Measurements from ENCODE around the gene NDUFB8. TPM values are rescaled to one million over a fixed set of nuclear protein-coding genes. Genes with fewer than 3 reads are reported as not detected.

The NDUFB8 gene
- total and polyA plus RNA-seq, 2 of the 4 experiments (the other 2 are of a cell fraction): 99.1 to 265 TPM

- BruUV-seq (replicated peaks): no TSS peak
- 100% methylated on average over 4 of the region's 4 CpGs; no CpG with 5 or more reads in 1 of the 2 experiments for WGBS, 2 experiments (ENCODE audit: extremely low coverage in 2 of 2, insufficient read length in 1 of 2)
- CTCF ChIA-PET: interaction anchor here (2.7 kb wide), 1 partner anchor 16 kb away, joined by 15 read pairs; no protein-coding TSS in a partner anchor
- Histone ChIP-seq H3K36me3 (ENCODE audit: control insufficient read depth, insufficient read depth, low read length) (peaks cover 17% of the 10 kb centered on the region), H2AK9ac (replicated peaks; ENCODE audit: low read depth, low read length, poor library complexity) (no peak overlapping the region), H2BK120ac (ENCODE audit: low read depth, low read length) (no peak overlapping the region), H3K23ac (ENCODE audit: low read depth, low read length) (no peak overlapping the region), H3K4ac (ENCODE audit: low read depth, low read length) (no peak overlapping the region), H2BK20ac (ENCODE audit: low read depth, low read length) (no peak overlapping the region), H3K9ac (ENCODE audit: low read depth, low read length) (no peak overlapping the region), H3K18ac (ENCODE audit: low read depth, low read length) (no peak overlapping the region), H2AFZ (replicated peaks; ENCODE audit: low read length, poor library complexity) (no peak overlapping the region), H3K4me1 (ENCODE audit: control insufficient read depth, insufficient read depth, low read length) (peaks cover 1% of the 10 kb centered on the region; the same call in 1 of the 2 replicates), H3K27me3 (ENCODE audit: control insufficient read depth, insufficient read depth, low read length) (no peaks in the 10 kb centered on the region), H3K4me2 (ENCODE audit: low read depth, low read length) (no peak overlapping the region), H4K5ac (ENCODE audit: low read depth, low read length) (no peak overlapping the region), H3K4me3 (ENCODE audit: insufficient read depth, low read depth, low read length) (no peak overlapping the region), H4K91ac (ENCODE audit: insufficient read depth, low read depth, low read length) (no peak overlapping the region), H2AK5ac (ENCODE audit: low read depth, low read length) (no peak overlapping the region), H2BK15ac (ENCODE audit: low read depth, low read length) (no peak overlapping the region), H3K9me3 (ENCODE audit: control insufficient read depth, insufficient read depth, low read length) (no peaks in the 10 kb centered on the region), H3K27ac (ENCODE audit: insufficient read depth, low read length) (no peak overlapping the region), H2BK5ac (ENCODE audit: low read depth, low read length, poor library complexity, severe bottlenecking) (no peak overlapping the region), H4K20me1 (ENCODE audit: insufficient read depth, low read length) (no peaks in the 10 kb centered on the region), H3K9me1 (ENCODE audit: insufficient read depth, low read length) (0 out of 2 replicates have a peak, but pooled peaks cover 2% of the 10 kb centered on the region), H4K8ac (ENCODE audit: low read depth in 2 of 2, low read length in 2 of 2) (no peak overlapping the region), H3K79me1 (ENCODE audit: low read depth in 1 of 2, low read length in 2 of 2) (no peaks in the 10 kb centered on the region), H3K14ac (replicated peaks; ENCODE audit: low read depth, low read length) (no peak overlapping the region), H3K56ac (ENCODE audit: extremely low read depth, insufficient read depth, low read length) (no peak overlapping the region)
- TF ChIP-seq SMC3 (IDR thresholded peaks at IDR 0.05; ENCODE audit: low read depth, low read length) (no peak), ELK1 (IDR thresholded peaks at IDR 0.05; ENCODE audit: borderline replicate concordance, low read depth, low read length) (no peak), USF2 (IDR thresholded peaks at IDR 0.05; ENCODE audit: low read depth, low read length) (no peak), RAD21 (IDR thresholded peaks at IDR 0.05; ENCODE audit: low read length) (no peak), POLR2A (IDR thresholded peaks at IDR 0.05; ENCODE audit: low read depth, low read length) (no peak), CEBPB (IDR thresholded peaks at IDR 0.05; ENCODE audit: low read depth, low read length) (no peak), BHLHE40 (IDR thresholded peaks at IDR 0.05; ENCODE audit: low read depth, low read length) (no peak), CHD1 (IDR thresholded peaks at IDR 0.05; ENCODE audit: low read depth, low read length) (no peak), RCOR1 (IDR thresholded peaks at IDR 0.05; ENCODE audit: insufficient replicate concordance, low read length) (no peak), FOS (IDR thresholded peaks at IDR 0.05; ENCODE audit: low read depth, low read length) (no peak), RFX5 (IDR thresholded peaks at IDR 0.05; ENCODE audit: low read depth, low read length) (no peak), CTCF (conservative IDR thresholded peaks at IDR 0.05; ENCODE audit: low read depth, low read length) (no peak), MXI1 (IDR thresholded peaks at IDR 0.05; ENCODE audit: borderline replicate concordance, low read depth, low read length) (no peak), MAFK (IDR thresholded peaks at IDR 0.05; ENCODE audit: low read depth, low read length) (no peak), MAZ (IDR thresholded peaks at IDR 0.05; ENCODE audit: borderline replicate concordance, low read depth, low read length) (no peak), NFE2L2 (IDR thresholded peaks at IDR 0.05; ENCODE audit: low read depth, low read length) (no peak)
- POLR2A ChIA-PET (ENCODE audit: unreplicated experiment): no interaction called here
- dilution Hi-C loops (cut with HindIII; ENCODE audit: low sequenced_read_pairs, unreplicated experiment) (no loop called here), intact Hi-C loops (cut with micrococcal nuclease) (no loop called here), in situ Hi-C loops (cut with MboI; ENCODE audit: low sequenced_read_pairs) (no loop called here)
- no peak for ATAC-seq (ENCODE audit: low read depth)
- no peak for DNase-seq
Observed at GRCh38 chr10:100498059-100498458, 31.6 kb downstream of the NDUFB8 start.

Data from IMR-90 (cell line).